Hippocampal formation (tissue), 2 donors: Measurements from ENCODE around the gene PSMA8.
"Not testable (repeated sequence)": the region's sequence is repeated elsewhere in the genome, so short reads cannot be mapped to it uniquely, and the experiment has no call there.

Experiments
- DNase-seq, 2 donors: peaks; one replicate each; lab custom pipeline; 2025; lab: John Stamatoyannopoulos, UW

Gene PSMA8

DNA sequence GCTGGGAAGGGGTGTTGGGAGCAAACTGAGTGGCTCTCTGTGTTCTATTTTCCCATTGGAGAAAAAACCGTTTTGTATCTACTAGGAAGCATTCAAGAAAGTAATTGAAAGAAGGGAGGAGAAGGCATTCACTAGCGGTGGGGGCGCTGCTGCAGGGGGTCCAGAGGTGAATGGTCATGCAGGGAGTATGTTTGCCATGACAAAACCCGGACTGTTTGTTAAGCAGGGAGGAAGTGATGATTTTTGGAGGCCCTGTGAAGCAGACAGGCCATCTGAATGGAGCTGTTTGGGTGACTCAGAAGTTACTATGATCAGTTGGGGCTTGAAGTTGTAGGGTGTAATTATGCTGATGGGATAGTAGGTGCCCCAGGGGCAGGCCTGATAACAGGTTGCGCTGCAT is 99.5 kb downstream of the PSMA8 start:
- DNase-seq: no peak

DNA sequence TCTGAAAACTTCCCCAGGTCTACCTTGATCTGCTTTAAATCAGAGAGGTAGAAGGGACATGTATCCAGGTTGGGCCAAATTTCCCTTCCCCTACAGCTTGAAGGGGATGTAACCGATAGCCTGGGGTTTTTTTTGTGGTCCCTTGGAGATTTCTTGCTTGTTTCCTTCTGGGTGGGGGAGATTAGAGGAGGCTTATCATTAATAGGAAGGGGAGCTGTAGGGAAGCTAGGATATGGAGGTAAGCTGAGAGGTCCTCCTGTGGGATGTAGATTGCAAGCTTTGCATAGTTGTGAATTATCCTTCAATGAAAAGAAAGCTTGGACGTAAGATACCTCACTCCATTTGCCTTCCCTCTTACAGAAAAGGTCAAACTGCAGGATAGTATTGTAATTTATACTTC is 103.7 kb downstream of the PSMA8 start:
- not testable (repeated sequence) for DNase-seq

DNA sequence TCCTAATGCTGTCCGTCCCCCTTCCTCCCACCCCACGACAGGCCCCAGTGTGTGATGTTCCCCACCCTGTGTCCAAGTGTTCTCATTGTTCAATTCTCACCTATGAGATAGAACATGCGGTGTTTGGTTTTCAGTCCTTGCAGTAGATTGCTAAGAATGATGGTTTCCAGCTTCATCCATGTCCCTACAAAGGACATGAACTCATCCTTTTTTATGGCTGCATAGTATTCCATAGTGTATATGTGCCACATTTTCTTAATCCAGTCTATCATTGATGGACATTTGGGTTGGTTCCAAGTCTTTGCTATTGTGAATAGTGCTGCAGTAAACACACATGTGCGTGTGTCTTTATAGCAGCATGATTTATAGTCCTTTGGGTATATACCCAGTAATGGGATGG is 105.0 kb downstream of the PSMA8 start:
- DNase-seq: not testable (repeated sequence)

DNA sequence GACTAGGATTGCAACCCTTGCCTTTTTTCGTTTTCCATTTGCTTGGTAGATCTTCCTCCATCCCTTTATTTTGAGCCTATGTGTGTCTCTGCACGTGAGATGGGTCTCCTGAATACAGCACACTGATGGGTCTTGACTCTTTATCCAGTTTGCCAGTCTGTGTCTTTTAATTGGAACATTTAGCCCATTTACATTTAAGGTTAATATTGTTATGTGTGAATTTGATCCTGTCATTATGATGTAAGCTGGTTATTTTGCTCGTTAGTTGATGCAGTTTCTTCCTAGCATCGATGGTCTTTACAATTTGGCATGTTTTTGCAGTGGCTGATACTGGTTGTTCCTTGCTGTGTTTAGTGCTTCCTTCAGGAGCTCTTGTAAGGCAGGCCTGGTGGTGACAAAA is 108.7 kb downstream of the PSMA8 start:
- not testable (repeated sequence) for DNase-seq
